Stimulated activated CD4-positive, alpha-beta T cell treated with anti-CD3 and anti-CD28 coated beads, Interleukin-2, amount 100 ng/mL, for 48 hours (primary cell): ENCODE measurements around the gene SNAP23.
A peak's percentile ranks its signal among the peaks of the same experiment; 100 is the strongest.
"Not testable (repeated sequence)": the region's sequence is repeated elsewhere in the genome, so short reads cannot be mapped to it uniquely, and the experiment has no call there.

ENCODE experiments used
- DNase-seq, 2 donors: peaks; one replicate each; pipeline ENCODE4 v3.0.0-alpha.2; 2020

The SNAP23 gene

DNA sequence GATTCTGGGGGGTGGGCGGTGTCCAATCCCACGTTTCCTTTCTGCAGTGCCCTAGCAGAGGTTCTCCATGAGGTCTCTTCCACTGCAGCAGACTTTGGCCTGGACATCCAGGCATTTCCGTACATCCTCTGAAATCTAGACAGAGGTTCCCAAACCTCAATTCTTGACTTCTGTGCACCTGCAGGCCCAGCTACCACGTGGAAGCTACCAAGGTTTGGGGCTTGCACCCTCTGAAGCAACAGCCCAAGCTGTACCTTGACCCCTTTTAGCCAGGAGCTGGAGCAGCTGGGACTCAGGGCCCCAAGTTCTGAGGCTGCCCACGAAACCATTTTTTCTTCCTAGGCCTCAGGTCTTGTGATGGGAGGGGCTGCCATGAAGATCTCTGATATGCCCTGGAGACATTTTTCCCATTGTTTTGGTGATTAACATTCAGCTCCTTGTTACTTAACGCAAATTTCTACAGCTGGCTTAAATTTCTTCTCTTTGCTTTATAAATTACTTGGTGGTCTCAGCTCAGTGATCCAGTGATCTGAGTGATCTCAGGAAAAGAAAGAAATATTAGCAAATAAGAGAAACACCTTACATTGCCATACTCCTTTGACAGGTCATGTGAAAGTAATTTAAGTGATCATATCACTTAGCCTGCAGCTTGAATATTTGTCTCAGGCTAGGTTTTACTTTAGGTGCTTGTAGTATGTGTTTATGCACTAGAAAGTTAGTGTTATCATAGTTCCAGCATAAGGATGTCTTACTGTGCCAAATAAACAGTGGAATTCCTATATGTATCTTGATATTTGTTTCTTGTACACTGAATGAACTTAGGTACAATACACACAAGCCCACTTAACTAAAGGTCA, 3.0 kb downstream of the SNAP23 start:
- no peak for DNase-seq

DNA sequence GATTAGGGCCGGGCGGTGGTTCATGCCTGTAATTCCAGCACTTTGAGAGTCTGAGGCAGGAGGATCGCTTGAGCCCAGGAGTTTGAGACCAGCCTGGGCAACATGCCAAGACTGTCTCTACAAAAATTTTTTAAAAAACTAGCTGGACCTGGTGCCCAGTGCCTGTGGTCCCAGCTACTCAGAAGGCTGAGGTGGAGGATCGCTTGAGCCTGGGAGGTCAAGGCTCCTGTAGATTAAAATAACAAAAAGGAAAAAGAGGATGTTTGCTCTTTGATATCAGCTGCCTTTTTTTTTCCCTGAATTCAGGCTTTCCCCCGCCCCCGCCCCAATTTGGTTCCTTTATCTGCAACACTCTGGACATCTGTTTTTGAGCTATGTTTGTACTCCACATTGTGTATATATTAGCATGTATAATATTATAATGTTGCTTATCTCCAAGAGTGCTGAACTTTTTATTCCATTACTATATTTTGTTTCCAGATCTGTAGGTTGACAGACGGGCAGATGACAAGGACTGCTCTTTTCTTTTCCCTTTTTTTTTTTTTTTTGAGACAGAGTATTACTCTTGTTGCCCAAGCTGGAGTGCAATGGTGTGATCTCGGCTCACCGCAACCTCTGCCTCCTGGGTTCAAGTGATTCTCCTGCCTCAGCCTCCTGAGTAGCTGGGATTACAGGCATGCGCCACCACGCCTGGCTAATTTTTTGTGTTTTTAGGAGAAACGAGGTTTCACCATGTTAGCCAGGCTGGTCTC, 4.6 kb downstream of the SNAP23 start:
- DNase-seq = no peak

DNA sequence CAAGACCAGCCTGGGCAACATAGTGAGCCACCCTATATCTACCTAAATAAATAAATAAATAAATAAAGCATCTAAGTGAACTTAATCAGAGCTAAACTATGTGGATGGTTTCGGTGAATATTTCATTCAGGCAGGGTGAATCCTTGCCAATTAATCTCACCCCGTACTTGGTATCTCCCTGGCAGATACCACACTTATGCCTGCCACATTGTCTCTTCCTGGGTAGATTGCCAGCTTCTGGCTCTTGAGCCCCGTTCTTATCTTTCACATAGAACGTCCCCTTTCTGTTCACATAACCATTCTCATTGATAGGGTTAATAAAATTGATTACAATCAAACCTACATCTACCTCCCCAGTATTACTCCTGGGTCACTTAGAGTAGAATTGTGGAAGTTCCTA, 7.0 kb downstream of the SNAP23 start:
- no peak for DNase-seq

DNA sequence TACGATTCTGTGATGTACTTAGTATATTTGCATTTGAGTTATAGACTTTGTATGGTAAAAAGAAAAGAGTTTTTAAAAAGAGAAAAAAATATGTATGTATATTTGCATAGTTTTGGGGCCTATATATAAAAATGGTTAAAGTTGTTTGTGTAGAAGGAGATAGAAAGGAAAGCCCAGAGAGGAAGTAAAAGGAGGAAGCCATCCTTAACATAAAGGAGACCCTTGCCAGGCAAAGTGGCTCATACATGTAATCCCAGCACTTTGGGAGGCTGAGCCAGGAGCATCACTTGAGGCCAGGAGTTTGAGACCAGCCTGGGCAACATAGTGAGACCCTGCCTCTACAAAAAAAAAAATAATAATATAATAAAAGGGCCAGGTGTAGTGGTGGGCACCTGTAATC, 8.4 kb downstream of the SNAP23 start:
- DNase-seq = no peak

DNA sequence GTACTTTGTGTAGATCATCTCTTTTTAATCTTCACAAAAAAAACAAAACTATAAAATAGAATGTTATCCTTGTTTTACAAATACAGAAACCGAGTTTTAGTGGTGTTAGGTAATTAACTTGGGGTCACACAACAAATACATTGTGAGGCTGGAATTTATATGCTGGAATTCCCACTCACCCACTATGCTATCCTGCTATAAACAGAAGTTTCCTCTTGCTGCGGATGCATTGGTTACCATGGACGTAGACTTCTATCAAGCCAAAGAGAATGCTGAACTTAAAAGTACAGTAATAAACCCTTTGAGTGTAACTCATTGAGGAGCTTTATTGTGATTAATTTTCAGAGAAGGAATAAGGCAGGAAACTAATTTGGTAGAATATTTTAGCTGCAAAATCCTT, 9.2 kb downstream of the SNAP23 start:
- DNase-seq = no peak

DNA sequence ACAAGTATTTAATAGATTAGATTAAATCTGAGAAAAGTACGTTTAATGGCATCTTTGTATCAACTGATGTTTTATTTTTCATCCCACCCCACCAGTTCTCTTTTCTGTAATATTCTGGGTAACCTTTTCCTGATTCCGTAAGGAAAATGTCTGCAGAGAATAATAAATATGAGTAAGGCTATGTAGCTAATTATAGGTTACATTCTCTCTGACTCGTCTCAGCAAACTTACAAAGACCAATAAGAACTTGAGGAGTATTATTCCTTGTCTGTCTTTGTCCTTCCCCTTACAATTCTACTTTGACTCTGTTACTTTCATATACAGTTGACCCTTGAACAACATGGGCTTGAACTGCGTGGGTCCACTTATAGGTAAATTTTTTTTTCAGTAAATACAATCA, 12.1 kb downstream of the SNAP23 start:
- DNase-seq = no peak

DNA sequence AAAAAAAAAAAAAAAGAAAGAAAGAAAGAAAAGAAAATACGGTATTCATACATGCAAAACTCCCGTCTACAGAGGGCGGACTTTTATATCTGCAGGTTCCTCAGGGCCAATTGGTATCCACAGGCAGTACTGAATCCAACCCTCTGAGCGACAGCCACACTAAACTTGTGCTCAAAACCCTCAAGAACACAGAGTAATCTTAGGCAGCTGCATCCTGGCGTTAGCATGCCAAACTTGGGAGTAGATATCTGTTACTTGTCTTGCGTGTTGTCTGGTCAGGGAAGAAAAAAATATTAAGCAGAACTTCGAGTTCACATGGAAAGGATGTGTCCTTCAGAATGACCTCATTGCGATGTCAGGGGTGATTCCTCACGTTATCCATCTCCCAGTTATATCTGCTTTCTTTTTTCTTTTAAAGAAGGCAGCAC, 12.8 kb downstream of the SNAP23 start:
- DNase-seq = no peak

DNA sequence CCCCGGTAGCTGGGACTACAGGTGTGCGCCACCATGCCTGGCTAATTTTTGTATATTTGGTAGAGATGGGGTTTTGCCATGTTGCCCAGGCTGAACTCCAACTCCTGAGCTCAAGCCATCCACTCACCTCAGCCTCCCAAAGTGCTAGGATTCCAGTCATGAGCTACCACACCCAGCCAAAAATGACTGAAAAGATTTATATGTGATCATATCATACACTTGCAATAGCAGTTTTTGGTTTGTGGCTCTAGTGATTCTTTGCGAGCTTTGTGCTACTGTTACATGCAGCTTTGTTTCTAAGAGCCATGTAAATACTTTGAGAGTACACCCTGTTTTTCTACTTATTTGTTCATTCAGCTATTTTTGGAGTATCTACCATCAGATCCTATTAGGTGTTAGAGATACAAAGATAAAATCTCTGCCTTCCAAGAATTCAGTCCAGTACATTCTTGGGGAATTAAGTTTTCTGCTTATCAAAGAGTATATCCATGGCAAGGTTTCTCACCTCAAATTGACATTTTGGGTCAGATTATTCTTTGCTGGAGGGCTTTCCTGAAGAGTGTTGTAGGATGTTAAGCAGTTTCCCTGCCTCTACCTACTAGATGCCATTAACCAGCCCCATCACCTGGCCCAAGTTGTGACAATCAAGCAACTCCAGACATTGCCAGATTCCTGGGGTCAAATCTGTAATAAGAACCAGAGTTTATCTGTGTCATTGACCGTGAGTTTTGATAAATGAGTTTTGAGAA, 15.0 kb downstream of the SNAP23 start:
- DNase-seq = no peak

DNA sequence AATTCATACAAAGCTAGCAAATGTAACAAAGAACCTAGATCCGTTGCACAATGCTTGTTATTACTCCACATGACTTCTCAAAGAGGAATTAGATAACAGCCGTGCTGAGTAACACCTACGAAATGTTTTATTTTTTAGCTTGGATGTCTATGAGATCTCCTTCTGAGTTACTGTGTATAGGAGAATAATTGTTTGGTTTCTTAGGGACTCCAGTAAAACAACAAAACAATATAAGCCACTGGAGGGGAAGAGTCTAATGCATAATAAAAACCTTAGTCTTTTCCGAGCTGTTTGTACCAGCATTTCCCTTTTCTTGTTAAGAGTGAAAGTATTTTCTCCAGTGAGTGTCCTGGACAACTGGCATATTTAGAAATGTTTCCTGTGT, 15.6 kb downstream of the SNAP23 start:
- no peak for DNase-seq

DNA sequence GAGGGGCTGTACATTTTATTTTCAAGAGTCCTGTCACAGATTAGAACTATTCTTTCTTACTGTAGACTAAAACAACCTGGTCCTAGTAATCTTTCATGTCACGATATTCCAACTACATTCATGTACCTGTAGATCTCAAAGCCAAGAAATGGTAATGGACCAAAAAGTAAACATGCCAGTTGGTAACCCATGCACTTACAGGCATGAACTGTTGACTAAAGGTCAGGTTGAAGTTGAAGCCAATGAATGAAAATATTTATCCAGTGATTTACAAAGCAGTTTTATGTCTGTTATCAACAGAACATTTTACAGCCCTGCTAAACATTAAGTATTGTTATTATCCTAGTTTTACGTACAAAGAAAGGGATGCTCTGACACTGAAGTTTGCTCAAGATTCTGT, 27.9 kb downstream of the SNAP23 start:
- DNase-seq = no peak

DNA sequence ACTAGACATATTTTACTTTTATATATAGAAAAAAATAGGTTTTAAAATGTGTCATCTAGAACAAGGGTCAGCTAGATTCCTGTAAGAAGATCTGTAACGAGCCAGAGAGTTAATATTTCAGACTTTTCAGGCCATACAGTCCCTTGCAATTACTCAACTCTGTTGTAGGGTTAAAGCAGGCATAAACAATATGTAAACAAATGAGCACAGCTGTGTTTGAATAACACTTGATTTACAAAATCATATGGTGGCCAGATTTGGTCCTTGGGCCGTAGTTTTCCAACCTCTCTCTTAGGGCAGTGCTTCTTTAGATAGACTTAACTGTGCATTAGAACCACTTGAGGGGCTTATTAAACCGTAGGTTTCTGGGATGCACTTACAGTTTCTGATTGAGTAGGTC, 33.5 kb downstream of the SNAP23 start:
- DNase-seq = no peak

DNA sequence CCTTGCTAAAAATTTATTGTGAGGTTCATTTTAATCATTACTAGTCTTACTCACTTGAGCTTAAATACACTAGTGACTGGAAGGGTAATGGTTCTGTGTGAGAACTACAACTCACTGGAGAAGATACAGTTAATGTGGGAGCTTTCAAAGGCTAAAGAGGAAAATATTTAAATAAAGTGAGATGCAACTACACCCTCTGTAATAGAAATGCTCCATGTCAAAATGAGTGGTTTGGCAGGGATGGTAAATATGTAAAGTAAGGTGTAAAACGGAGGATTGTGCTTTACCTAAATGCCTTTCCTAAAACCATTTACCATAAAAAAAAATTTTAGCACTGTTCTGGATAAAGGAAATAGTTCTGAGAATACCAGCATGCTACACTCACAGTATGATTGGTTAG, 37.8 kb downstream of the SNAP23 start:
- no peak for DNase-seq

DNA sequence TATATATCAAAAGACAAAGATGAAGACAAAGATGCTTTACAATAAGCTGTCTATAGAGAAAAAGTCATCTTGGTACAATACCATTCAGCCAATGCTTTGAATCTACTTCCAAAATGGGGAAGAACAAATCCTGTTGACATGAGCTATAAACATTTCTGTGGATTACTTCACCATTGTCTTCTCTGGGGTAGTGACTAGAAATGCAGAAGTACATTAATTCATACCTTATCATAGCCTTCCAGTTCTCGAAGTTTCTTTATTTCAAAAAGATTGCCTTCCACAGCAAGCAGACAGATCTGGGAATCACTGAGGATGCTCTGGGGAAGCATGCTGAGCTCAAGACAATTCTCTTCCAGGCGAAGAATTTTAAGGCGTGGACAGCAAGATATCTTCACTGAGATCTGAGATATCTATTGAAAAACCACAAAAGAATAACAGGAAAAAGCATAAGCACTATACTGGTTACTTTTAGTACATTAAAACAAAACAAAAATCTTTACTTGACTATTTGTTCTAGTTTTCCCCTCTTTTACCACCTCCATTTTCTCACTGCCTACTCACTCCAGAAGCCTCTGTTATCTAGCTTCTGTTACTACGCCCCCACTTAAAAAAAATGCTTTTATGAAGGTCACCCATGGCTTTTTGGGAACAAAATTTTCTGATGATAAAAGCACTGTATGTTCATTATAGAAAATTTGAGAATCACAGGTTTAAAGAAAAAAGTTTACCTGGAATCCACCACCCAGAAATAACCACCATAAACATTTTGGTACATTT, 49.6 kb downstream of the SNAP23 start:
- no peak for DNase-seq

DNA sequence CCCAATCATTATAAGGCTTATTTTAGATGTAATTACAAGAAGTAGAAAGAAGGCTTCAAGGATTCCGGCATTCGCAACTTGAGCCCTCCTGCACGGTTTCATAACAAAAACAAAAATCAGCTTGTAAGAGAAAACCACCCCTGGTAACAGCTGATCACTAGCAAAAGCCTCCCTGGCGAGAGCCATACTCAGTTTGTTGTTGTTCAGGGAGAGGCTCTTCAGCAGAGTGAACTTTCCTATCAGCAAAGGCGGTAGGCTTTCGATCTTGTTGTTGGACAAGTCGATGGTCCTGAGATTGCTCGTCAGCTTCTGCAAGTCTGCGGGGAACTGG, 52.4 kb downstream of the SNAP23 start:
- no peak for DNase-seq

DNA sequence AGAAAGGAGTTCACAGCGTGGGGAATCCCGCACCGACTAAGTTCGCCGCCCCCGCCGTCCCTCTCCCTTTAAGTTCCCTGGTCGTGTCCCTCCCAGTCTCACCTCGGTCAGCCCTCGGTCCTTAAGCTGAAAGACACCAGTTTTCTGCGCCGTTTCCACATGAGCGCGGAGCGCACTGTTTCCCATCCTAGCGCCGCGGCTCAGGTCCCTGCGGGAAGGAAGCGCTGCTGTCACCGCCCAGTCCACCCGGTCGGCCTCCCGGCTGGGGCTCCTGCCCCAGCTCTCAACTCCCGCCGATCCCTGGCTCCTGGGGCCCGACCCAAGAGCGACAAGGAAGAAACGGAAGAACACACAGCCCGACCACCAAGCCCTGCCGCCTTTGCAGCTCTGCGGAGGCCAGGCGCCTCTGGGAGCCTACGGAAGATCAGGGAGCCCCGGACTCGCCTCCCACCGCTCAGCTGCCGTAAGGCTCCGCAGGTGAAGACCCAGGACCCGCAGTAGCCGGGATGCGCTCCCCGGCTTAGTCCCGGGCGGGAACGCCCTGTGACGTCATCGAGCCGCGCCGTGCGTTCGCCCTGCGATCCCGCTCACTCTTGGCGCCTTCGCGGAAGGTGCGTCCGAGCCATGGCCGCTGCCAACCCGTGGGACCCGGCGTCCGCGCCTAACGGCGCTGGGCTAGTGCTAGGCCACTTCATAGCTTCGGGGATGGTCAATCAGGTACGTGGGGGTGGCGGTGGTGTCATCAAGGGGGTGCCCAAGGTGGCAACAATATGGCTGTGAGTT, 53.0 kb downstream of the SNAP23 start, which contains the start of the genes HAUS2 and LRRC57:
Gene HAUS2, plus strand, starts transcription at position 590 of the 783 bp plus-strand sequence. Its CDS starts 35 bp downstream, at position 625.
Gene LRRC57, minus strand, starts transcription at position 545 of the 783 bp plus-strand sequence. Its CDS starts 359 bp downstream, at position 186.
- DNase-seq = peak; percentile 88 to 89

DNA sequence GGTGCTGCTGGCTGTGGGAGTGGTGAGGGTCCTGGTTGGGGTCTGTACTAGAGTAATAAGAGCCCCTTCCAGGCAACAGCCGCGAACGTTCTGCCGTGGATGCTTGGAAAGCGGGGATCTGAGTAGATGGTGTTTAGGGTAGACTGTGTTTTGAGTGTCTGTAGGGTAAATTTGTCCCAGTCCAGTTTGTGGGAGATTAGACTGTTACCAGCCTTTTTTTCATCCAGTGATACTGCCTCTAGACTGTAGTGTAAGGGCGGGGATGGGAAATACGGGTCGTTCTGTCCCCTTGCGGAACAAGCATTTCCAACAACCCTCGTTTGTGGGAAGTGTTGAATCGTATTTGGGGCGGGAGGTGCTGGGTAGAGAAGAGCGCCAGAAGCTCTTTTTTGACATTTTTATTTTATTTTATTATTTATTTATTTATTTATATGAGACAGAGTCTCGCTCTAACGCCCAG, 53.6 kb downstream of the SNAP23 start:
- peak in 1 of 2 donors; percentile 3 for DNase-seq

DNA sequence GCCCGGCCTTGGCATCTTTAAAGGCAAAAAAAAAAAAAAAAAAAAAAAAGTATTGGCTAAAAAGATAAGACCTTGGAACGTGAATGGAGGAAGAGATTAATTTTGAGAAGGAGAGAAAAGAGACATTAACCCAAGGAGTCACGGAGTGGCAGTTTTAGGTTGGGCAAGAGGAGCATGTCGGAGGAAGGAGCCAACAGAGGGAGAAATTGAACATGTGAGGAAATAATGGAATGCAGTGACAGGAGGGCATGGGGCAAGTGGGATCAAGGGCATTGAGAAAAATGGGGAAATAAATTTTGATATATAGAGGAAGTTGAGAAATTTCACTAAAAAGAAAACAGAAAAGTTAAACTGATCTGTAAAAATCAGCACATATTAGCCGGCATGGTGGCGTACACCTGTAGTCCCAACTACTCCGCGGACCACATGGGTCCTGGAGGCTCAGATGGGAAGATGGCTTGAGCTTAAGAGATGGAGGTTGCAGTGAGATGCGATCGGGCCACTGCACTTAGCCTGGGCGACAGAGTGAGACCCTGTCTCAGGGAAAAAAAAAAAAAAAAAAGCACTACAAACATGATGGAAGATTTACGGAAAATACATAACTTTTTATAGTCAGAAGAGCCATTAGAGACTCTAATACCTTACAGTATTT, 54.4 kb downstream of the SNAP23 start:
- DNase-seq = no peak

DNA sequence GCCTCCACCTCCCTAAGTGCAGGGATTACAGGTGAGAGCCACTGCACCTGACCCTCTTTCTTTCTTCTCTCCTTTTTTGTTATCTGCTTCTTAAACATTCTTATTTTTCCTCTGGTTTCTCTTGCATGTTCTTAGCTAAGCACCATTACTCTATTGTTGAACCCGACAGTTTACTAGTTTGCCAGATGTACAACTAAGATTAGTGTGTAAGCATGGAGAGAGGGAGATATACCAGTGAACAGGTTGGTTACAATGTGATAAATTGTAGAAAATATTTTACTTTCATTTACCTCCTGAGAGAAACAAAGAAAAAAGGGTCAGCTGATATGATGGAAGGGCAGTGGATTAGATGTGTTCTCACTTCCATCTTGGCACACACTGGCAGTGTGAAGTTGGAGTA, 58.1 kb downstream of the SNAP23 start:
- DNase-seq = no peak

DNA sequence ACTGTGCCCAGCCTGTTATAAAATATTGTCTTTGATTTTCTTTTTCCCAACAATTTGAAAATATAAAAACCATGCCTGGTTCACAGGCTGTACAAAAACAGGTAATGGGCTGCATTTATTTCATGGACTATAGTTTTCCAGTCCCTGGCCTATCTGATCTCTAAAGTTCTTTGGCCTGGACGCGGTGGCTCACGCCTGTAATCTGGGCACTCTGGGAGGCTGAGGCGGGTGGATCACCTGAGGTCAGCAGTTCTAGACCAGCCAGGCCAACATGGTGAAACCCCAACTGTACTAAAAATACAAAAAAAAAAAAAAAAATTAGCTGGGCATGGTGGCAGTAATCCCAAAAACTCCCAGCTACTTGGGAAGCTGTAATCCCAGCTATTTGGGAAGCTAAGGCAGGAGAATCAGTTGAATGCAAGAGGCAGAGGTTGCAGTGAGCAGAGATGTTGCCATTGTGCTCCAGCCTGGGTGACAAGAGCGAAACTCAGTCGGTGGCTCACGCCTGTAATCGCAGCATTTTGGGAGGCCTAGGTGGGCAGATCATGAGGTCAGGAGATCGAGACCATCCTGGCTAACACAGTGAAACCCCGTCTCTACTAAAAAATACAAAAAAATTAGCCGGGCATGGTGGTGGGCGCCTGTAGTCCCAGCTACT, 61.2 kb downstream of the SNAP23 start:
- DNase-seq = not testable (repeated sequence)

DNA sequence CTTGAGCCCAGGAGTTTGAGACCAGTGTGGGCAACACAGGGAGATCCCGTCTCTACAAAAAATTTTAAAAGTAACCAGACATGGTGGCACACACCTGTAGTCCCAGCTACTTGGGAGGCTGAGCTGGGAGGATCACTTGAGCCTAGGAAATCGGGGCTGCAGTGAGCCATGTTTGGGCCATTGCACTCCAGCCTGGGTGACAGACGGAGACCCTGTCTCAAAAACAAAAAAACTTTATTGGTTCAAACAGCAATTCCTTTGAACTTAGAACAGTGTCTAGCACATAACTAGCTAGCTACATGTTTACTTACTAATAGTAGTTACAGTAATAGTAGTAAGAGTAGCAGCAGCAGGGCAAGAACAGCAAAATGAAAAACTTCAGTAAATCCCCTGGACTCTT, 63.3 kb downstream of the SNAP23 start:
- DNase-seq = no peak
